ENCODE measurements around the gene BRAP.
"Not testable (repeated sequence)": the region's sequence is repeated elsewhere in the genome, so short reads cannot be mapped to it uniquely, and the experiment has no call there.

The BRAP gene

DNA sequence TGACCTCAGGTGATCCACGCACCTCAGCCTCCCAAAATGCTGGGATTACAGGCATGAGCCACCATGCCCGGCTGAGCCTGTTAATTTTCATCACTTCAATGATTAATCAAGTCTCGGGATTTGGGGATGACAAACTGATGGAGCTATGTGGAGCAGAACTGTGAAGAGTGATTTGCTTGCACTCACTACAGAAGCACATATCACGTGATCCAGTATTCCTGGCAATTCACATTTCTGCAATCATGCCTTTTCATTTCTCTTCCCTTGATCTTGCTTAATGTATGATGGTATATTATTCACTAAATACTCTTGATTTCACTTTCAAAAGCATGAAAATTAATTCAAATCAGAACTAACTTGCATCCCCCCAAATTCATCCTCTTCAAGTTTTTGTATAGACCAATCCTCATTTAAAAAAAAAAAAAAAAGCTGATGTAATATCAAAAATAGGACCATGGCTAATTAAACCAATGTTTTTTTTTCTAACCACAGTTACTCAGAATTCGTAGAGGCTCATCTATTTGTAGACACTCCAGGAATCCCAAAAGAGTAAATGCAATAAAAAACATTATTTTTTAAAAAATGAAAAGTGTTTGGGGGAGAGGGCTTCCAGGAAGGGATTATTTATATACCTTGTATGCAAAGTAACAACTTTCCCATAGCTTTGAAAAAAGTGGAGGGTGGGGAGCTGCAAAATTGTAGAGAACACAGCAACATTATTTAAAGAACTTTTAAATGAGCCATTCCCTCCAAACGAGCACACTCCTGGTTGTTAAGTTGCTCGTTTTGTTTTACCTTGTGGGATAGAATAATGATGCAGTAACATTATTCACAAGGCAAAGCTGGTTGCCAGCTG is 79.6 kb downstream of the BRAP start:
- no peak for DNase-seq

DNA sequence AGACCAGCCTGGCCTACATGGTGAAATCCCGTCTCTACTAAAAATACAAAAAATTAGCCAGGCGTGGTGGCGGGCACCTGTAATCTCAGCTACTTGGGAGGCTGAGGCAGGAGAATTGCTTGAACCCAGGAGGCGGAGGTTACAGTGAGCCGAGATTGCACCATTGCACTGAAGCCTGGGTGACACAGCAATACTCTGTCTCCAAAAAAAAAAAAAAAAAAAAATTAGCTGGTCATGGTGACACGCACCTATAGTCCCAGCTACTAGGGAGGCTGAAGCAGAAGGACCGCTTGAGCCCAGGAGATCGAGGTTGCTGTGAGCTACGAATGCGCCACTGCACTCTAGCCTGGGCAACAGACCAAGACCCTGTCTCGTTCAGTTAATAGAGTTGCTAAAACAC is 82.9 kb downstream of the BRAP start:
- DNase-seq, result not testable (repeated sequence)

DNA sequence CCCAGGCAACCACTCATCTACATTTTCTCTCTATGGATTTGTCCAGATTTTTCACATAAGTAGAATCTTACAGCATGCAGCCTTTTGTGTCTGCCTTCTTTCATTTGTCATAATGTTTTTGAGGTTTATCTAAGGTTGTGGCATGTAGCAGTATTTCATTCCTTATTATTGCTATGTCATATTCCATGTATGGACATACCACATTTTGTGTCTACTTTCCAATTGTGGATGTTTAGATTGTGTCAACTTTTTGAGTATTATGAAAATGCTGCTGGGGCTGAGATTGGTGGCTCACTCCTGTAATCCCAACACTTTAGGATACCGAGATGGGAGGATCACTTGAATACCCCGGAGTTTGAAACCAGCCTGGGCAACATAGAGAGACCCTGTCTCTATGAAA is 83.4 kb downstream of the BRAP start:
- DNase-seq, result no peak

DNA sequence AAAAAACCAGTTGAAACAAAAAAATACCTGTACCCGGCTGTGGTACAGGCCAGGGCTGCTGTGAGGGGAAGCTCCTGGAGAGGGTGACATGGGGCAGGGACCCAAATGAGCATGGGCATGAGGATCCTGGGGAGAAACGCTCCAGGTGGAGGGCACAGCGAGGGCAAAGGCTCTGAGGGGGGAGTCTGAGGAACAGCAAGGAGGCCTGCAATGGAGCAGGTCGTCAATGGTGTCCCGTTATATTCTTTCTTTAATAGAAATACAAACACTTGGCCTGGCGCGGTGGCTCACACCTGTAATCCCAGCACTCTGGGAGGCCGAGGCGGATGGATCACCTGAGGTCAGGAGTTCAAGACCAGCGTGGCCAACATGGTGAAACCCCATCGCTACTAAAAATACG is 84.8 kb downstream of the BRAP start:
- not testable (repeated sequence) for DNase-seq

DNA sequence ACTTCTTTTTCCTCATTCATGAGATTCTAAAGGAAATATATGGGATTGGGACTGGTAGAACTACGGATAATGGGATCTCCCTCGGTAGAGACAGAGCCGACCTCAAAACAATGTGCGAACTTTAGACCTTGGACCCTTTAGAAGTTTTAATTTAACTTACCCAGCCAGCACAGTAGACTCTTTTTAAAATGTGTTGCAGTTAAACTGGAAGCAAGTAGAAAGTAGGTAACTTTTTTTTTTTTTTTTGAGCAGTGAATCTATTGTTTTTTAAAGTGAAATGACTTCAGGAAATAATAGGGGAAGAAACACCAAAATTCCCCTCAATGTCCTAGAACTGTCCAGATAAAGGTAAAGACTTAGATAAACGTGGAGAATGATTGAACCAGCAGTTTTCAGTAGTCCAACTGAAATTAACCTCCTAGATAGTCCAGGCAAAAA is 85.5 kb downstream of the BRAP start:
- DNase-seq, result no peak

DNA sequence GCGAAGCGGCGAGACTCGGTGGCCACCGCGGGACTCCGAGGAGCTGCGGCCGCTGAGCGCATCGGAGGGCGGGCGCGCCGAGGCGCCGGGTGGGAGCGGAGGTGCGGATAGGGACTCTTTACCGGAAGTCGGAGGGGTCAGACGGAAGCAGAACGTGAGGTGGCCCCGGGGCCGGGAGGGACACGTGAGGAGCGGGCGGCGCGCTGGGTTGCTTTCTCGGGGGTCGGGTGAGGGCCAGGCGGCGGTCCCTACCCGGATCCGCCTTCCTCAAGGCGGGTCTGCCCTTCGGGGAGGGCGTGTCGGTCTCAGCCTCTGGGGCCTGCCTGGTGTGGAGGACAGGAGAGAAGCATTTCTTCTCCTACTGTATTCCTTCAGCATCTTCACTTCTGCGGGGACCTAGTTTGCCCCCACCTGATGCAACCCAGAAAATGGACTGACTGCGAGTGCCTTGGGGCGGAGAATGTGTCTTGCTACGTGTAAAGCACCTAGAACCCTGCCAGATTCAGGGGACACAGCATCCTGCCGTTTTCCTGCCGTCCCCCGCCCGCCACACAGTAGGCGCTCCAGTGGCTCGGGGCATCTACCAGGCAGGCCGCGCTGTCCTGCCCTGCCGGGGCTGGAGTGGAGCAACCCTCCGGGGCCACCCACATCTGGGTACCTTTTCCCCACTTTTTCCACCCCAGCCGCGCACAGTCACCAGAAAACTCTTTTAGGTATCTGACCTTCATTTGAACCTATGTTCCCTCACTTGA is 86.1 kb downstream of the BRAP start:
- DNase-seq, result peak; percentile 77

DNA sequence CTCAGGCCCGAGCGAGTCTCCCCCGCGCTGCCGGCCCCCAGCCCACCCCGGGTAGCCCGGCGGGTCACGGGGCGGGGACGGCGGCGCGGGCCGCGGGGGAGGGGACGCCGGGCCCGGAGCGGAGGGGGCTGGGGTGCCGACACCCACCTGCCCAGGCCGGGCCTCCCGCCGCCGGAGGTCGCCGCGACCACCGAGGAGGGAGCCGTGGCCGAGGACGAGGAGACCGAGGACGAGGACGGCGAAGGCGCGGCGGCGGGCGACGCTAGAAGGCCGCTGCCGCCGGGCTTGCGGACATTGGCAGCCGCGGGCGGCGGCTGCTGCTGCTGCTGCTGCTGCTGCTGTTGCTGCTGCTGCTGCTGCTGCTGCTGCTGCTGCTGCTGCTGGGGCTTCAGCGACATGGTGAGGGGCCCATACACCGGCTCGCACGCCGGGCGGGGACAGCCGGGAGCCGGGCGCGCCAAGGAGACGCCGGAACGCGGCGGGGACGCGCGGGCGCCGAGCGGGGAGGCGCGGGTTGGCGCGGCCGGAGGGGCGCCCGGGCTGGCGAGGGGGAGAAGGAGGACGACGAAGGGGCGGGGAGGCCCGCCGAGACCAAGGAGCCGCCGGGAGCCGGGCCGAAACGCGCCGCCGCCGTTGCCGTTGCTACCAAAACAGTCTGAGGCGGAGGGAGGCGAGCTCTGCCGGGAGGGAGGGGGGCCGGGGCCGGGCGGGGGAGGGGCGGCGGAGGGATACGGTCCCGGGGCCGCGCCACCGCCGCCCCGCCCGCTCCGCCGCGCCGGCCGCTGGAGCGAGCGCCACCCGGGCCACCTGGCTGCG is 86.9 kb downstream of the BRAP start, which contains the start of gene ATXN2:
Gene ATXN2 (minus strand): TSS at position 679 of the 816 bp plus-strand sequence. CDS start 281 bp downstream, at position 398.
- DNase-seq, result peak; percentile 69

DNA sequence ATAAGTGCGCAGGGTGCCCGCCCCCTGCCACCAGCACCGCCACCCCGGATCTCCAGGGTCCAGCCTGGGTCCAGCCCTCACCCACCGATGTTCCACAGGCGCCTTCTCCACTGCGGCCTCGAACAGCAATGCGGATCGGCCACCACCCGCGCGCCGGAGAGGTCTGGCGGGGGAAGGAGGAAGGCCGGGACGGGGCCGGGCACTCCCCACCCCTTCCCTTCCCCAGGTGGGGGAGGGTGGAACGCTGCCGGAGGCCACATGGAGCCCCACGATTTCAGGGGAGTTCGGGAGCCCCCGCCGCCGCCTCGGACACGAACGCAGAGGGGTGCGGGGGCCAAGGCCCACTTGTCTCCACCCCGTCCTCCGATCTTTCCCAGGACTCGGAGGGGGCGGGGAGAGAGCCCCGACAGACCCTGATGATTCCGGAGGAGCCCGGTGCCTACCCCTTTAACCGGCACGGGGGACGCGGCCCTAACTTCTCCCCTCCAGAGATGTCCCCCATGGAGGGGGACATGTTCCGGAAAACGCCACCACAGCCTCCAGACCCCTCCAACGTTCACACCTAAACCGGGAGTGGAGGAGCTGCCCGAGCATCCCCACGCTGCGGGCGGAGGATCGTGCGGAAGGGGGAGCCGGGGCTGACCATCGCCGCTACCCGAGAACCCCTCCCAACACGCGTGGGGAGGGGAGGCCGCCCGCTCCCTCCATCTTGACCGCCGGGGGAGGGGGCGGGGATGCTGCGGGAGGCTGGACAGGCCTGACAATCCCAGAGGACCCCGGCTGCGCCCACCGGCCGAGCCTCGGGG is 87.7 kb downstream of the BRAP start:
- DNase-seq, result peak; percentile 16

DNA sequence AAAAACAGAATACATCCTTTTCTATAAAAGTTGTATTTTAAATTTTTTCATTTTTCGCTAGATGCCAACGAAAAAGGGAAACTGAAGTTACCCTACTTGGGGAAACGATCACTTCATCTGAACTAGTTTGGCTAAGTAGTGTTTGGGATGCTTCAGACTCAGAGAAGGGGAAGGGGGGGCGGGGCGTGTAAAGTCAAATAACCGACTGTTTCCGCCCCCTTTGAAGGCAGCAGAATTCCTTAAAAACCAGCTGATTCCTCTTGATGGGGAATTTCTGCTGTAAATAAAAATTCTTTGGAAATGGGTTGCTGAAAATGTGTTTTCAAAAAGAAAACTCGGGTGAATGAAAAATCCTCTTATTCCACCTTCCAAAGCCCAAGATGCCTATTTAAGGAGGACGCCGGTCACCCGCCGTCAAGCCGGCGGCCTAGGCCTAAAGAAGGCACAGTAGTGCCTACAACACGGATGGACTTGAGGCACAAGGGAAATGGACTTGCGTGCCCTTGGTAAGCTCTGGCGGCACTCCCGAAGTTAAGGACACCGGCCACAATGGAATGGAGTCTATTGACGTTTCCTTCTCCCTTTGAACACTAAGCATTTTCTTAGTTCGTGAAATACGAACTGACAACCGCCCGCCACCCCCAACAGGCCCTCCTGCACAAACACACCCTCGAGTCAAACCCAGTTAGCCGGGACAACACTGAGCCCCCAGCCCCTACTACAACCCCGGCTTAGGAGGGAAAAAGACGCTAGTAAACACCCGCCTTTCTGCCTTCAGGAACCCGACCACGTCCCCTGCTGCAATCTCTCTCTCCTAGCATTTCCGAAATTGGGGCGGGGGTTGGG is 88.5 kb downstream of the BRAP start:
- DNase-seq, result no peak

DNA sequence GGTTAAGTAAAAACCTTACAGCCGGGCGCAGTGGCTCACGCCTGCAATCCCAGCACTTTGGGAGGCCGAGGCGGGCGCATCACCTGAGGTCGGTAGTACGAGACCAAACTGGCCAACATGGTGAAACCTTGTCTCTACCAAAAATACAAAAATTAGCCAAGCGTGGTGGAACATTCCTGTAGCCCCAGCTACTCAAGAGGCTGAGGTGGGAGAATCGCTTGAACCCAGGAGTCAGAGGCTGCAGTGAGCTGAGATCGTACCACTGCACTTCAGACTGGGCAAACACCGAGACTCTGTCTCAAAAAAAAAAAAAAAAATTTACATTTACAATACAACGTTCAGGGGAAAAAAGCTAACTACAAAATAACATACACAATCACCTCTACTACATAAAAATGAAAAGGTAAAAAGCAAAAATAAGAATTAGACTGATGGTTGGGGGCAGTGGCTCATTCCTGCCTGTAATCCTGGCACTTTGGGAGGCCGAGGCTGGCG is 90.4 kb downstream of the BRAP start:
- not testable (repeated sequence) for DNase-seq

Data from T-helper 9 cell (primary cell).